Loucy (cell line): ENCODE measurements around the gene CDK1.

Experiments used
- CTCF ChIP-seq: fragments of 200-600 bp; sonication (generic); conservative IDR thresholded peaks from 2 replicates; pipeline ENCODE4 v1.5.1; 2014; ENCODE audit warnings: mild to moderate bottlenecking, antibody characterized with exemption, low read length
- EZH2phosphoT487 ChIP-seq: fragments of 200-600 bp; IDR thresholded peaks from 2 replicates; pipeline ENCODE4 v1.6.1; 2018; ENCODE audit warnings: antibody characterized with exemption, mild to moderate bottlenecking, moderate library complexity, borderline replicate concordance

- TF ChIP-seq CTCF: no peak
- no peak for TF ChIP-seq EZH2phosphoT487
Measured at GRCh38 chr10:60789340-60789739, 11.1 kb downstream of the CDK1 start.
